Frontal cortex (tissue), 4 donors: ENCODE results near the gene HCRTR2. TPM values are rescaled to one million over a fixed set of nuclear protein-coding genes. Genes with fewer than 3 reads are reported as not detected.
"Not testable (repeated sequence)": the region's sequence is repeated elsewhere in the genome, so short reads cannot be mapped to it uniquely, and the experiment has no call there.

Experiments used
- DNase-seq, 2 donors: peaks; one replicate each; pipeline ENCODE4 v3.0.0; 2012; ENCODE audit warnings: low spot score in 2 of 2
- FAIRE-seq: peaks from 2 replicates; lab custom pipeline; 2012; peaks lifted over from hg19 to GRCh38; lab: Jason Lieb, UNC
- total RNA-seq: library from RNA; depleted of rRNA; stranded (reverse); fragments of >200 nt; gene quantifications from one replicate; pipeline ENCODE4 v1.2.3, GENCODE V29; 2014
- donor health status: control.
- donor health status: control.
- donor health status: control.

The HCRTR2 gene
- total RNA-seq, 1 donor from 2014 or later: 30.6 TPM

DNA sequence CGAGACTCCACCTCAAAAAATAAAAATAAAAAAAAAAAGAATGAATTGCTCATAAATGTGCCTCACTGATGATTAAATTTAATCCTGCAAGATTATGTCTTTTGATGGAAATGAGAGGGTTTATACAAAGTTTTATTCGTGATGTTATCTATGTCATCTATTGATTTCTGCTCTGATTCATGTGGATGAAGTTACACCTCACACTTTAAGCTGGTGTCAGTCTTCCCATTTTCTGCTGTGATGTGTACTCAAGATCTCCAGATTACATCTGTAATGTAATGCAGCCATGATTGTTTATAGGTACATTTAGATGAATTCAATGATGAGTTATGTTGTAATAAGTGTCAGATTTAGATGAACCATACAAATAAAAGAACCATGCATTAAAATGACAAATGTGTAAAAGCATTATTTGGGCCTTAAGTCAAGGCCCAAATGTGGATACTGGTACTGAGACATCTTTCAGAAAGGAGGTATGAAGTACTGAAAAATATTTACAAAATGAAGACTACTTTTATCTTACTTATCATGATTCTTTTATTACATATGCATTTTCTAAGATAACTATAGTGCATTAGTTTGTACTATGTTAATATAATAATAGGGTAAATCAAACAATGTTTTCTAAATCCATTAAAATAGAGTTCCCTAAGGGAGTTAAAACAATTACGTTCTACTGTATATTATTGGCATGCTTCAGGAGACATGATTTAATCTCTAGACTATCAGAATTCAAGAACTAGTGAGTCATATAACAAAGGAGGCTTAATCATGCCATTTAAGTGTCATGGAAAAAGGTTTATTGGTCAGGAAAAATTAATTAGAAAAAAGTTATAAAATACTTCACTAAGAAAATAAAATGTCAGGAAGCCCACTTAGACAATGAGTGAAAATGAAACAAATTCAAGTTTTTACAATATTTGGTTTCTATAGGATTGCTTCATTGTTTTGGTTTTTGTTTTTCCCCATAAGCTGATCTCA, 34.5 kb downstream of the HCRTR2 start:
- DNase-seq (no peak), FAIRE-seq (no peak)

- DNase-seq: no peak
- FAIRE-seq: no peak
Observed at GRCh38 chr6:55210952-55211351, 36.6 kb downstream of the HCRTR2 start.

DNA sequence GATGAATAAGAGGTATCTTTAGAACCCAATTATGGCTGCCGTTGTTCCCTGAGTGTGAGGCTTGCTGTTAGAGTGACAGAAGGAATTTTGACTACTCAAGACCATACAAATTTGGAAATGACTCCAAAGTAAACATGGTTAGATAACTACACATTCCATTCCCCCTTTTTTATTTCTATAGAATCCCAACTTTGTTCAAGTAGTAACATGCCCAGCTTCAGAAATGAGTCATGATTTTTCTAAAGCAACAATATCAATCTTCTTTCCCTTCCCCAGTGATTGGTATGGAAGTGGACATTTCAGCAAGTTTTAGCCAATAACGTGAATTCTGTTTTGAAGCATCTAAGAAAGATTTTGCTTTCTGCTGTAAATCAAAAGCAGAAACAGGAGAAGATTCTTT, 37.8 kb downstream of the HCRTR2 start:
- FAIRE-seq: no peak
- DNase-seq: no peak

GRCh38 chr6:55220961-55221360, 46.6 kb downstream of the HCRTR2 start:
- no peak for DNase-seq
- no peak for FAIRE-seq

- DNase-seq (no peak), FAIRE-seq (no peak)
Observed at GRCh38 chr6:55227862-55228261, 53.5 kb downstream of the HCRTR2 start.

DNA sequence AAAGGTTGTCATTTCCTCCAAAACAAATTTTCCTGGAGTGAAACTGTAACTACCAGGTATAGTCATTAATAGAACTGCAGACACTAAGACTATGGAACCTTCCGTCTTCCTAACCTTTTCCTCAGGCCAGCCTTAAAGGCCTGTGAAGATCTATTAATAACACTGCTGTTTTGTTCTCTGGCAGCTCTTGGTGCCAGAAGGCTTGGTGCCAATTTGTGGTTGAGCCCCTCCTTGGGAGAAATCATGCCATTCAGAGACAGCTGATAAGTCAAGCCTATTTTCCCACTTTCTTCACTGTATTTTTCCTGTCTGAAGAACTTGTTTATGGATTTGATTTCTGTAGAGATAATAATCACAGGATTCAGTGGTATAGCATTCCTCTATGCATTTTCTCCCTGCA, 64.8 kb downstream of the HCRTR2 start:
- FAIRE-seq: no peak
- DNase-seq: no peak

GRCh38 chr6:55240975-55241605, 66.8 kb downstream of the HCRTR2 start:
- not testable (repeated sequence) for DNase-seq
- peak; percentile 89 for FAIRE-seq

DNA sequence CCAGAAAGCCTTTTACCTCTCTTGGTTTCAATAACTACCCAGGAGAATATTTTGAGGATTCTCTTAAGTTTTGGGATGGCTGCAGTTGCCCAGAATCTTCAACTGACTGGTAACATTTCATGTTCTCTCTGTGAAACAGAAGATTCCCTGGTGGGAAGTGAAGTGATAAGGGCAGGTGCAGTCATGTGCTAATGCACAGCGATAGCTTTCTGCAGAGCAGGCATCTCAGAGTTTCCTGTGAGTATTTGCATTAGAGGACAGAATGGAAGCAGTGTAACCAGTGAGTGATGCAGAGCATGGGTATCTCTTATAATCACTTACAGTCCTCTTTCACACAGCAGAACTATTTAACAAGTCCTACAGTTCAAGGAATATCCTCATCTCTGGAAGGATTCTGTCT, 76.1 kb downstream of the HCRTR2 start:
- no peak for DNase-seq
- no peak for FAIRE-seq

- no peak for FAIRE-seq
- no peak for DNase-seq
Observed at GRCh38 chr6:55255113-55255512, 80.8 kb downstream of the HCRTR2 start.

GRCh38 chr6:55260181-55260580, 85.9 kb downstream of the HCRTR2 start:
- FAIRE-seq: no peak
- DNase-seq: no peak

GRCh38 chr6:55265409-55266114, 91.2 kb downstream of the HCRTR2 start:
- FAIRE-seq (no peak), DNase-seq (no peak)

DNA sequence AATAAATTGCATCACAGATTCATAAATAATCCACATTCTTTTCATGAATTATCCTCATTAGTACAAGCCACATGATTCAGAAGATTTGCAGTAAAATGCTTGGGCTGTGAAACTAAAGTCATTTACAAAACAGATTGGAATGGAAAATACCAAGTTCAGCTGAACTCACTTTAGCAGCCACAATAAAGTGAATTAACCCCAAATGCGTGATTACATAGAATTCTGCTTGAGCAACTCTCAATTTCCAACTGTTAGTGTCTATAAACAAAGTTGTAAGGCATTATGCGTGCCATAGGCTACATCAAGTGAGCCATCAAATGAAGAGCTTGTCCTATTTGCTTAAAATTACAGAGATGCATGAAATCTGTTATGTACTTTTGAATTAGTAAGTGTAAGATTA, 92.6 kb downstream of the HCRTR2 start:
- no peak for FAIRE-seq
- no peak for DNase-seq

GRCh38 chr6:55276745-55277530, 102.6 kb downstream of the HCRTR2 start:
- DNase-seq (peak in 1 of 2 donors; percentile 14), FAIRE-seq (no peak)

DNA sequence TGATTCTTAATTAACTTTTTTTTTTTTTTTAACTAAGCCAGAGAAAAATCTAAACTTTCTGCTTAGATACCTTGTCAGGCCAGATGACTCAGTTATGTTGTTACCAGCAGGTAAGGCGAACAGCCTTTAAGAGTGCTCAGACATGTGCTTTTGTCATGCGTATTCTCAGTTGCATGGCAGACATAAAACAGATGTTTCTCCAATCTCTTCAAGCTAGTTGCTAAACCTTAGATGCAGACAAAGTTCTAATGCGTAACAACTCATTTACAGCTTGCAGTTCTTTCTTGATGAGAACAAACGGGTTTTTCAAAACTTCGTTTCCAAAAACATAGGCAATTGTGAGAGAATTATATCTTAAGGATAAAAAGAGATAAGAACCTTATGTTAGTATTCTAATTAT, 103.3 kb downstream of the HCRTR2 start:
- no peak for FAIRE-seq

GRCh38 chr6:55281215-55281614, 106.9 kb downstream of the HCRTR2 start:
- no peak for DNase-seq
- no peak for FAIRE-seq

More for the DNA sequence above, 103.3 kb downstream of the HCRTR2 start:
- DNase-seq: no peak

DNA sequence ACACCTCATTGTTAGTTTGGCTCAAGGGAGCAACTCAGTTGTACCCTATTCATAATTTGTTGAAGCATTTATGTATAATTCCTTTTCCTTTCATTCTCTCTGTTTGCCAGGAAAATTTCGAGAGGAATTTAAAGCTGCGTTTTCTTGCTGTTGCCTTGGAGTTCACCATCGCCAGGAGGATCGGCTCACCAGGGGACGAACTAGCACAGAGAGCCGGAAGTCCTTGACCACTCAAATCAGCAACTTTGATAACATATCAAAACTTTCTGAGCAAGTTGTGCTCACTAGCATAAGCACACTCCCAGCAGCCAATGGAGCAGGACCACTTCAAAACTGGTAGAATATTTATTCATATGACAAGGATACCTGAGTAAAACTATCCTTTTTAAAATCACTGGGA, 107.8 kb downstream of the HCRTR2 start:
- DNase-seq (no peak), FAIRE-seq (no peak)

GRCh38 chr6:55286824-55287223, 112.5 kb downstream of the HCRTR2 start:
- FAIRE-seq: no peak
- DNase-seq: no peak

DNA sequence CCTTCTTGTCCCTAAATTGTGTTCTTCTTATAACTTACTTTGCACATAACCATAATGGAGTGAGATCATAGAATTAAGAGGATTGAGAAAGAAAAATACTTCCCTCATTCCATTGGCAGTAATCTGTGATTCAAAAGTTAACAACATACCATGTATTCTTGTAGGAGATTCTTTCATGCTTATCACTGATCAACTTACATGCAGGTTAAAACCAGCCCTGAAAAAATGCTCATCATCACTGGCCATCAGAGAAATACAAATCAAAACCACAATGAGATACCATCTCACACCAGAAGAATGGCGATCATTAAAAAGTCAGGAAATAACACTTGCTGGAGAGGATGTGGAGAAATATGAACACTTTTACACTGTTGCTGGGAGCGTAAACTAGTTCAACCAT, 116.4 kb downstream of the HCRTR2 start:
- FAIRE-seq (no peak), DNase-seq (no peak)

DNA sequence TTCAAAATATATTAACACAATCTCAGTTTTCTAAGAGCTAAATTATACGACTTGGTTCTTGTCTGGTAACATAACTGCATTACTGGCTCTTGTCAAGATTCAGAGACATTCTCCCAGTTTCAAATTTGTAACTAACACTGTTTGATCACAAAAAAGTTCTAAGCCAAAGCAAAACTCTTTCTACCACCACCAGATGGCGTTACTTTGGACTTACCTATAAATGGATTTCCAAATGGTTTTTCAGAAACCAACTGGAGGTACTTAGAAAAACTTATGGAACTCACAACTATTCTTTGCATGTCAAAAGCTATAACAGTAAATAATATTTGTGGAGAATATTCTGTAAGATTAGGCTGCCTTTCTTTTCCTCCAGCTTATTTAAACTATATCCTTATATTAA, 118.8 kb downstream of the HCRTR2 start:
- DNase-seq (no peak), FAIRE-seq (no peak)

DNA sequence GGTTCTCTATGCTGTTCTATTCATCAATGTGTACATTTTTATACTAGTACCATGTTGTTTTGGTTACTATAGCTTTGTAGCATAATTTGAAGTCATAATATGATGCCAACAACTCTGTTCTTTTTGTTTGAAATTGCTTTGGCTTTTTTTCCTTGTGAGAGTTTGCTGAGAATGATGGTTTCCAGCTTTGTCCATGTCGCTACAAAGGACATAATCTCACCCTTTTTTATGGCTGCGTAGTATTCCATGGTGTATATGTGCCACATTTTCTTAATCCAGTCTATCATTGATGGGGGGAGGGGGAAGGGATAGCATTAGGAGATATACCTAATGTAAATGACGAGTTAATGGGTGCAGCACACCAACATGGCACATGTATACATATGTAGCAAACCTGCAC, 122.9 kb downstream of the HCRTR2 start:
- not testable (repeated sequence) for FAIRE-seq

More for the DNA sequence above, 122.9 kb downstream of the HCRTR2 start:
- not testable (repeated sequence) for DNase-seq
